IMR-90 (cell line): ENCODE results near the gene IRAK3. TPM values are rescaled to one million over a fixed set of nuclear protein-coding genes. Genes with fewer than 3 reads are reported as not detected.

Experiments
- ATAC-seq: fragments of 200-7000 bp; cut with Tn5 transposase; 2 replicates; pipeline ENCODE4 v1.9.1; 2020; ENCODE audit warnings: low read depth, mild to moderate bottlenecking, moderate library complexity
- BruUV-seq: library from RNA; stranded (reverse); fragments of 400-500 nt; replicated peaks from 2 replicates; lab custom pipeline; 2021; lab: Mats Ljungman, UMichigan
- CTCF ChIA-PET: fragments of 300-600 bp; formaldehyde crosslinking; extraction: SDS; loops from one replicate; lab custom pipeline; 2021; ENCODE audit warnings: antibody characterized with exemption; lab: Yijun Ruan, JAX
- POLR2A ChIA-PET: fragments of 300-600 bp; sonication (Branson Sonifier 250); formaldehyde crosslinking; loops from one replicate; lab custom pipeline; 2022; ENCODE audit warnings: antibody characterized with exemption; ENCODE audit not compliant: unreplicated experiment; lab: Charles Lee
- DNase-seq: peaks from one replicate; pipeline ENCODE4 v3.0.0; 2013
- H2AFZ ChIP-seq: replicated peaks from 2 replicates; pipeline ENCODE3; 2013; ENCODE audit warnings: low read length, mild to moderate bottlenecking; ENCODE audit not compliant: poor library complexity
- H2AK5ac ChIP-seq: 2 replicates; pipeline ENCODE4 v1.6.1; 2013; ENCODE audit warnings: low read depth, low read length, inconsistent platforms
- H2AK9ac ChIP-seq: replicated peaks from 2 replicates; pipeline ENCODE3; 2013; ENCODE audit warnings: mild to moderate bottlenecking, low read depth, low read length, moderate library complexity; ENCODE audit not compliant: poor library complexity
- H2BK120ac ChIP-seq: 2 replicates; pipeline ENCODE4 v1.6.1; 2013; ENCODE audit warnings: low read depth, low read length, inconsistent platforms
- H2BK15ac ChIP-seq: 3 replicates; pipeline ENCODE4 v1.6.1; 2013; ENCODE audit warnings: low read depth, low read length, inconsistent platforms
- H2BK20ac ChIP-seq: 2 replicates; pipeline ENCODE4 v1.6.1; 2013; ENCODE audit warnings: low read depth, mild to moderate bottlenecking, inconsistent platforms, low read length, moderate library complexity
- H2BK5ac ChIP-seq: 2 replicates; pipeline ENCODE4 v1.6.1; 2013; ENCODE audit warnings: mild to moderate bottlenecking, low read depth, low read length, inconsistent platforms; ENCODE audit not compliant: poor library complexity, severe bottlenecking
- H3K14ac ChIP-seq: replicated peaks from 2 replicates; pipeline ENCODE4 v1.6.1; 2013; ENCODE audit warnings: low read depth, low read length, inconsistent platforms
- H3K18ac ChIP-seq: 2 replicates; pipeline ENCODE4 v1.6.1; 2013; ENCODE audit warnings: low read depth, low read length, control low read depth
- H3K23ac ChIP-seq: 2 replicates; pipeline ENCODE4 v1.6.1; 2013; ENCODE audit warnings: low read depth, low read length, inconsistent platforms
- H3K27ac ChIP-seq: 2 replicates; pipeline ENCODE4 v1.5.1; 2013; ENCODE audit warnings: mild to moderate bottlenecking, control low read depth, low read length; ENCODE audit not compliant: insufficient read depth
- H3K27me3 ChIP-seq: 2 replicates; pipeline ENCODE4 v1.6.1; 2013; ENCODE audit warnings: low read length; ENCODE audit not compliant: control insufficient read depth, insufficient read depth
- H3K36me3 ChIP-seq: 2 replicates; pipeline ENCODE4 v1.6.1; 2013; ENCODE audit warnings: low read length, mixed read lengths; ENCODE audit not compliant: control insufficient read depth, insufficient read depth
- H3K4ac ChIP-seq: 2 replicates; pipeline ENCODE4 v1.6.1; 2013; ENCODE audit warnings: low read depth, low read length, inconsistent platforms
- H3K4me1 ChIP-seq: 2 replicates; pipeline ENCODE4 v1.6.1; 2013; ENCODE audit warnings: low read length, mixed read lengths; ENCODE audit not compliant: control insufficient read depth, insufficient read depth
- H3K4me2 ChIP-seq: 2 replicates; pipeline ENCODE4 v1.6.1; 2013; ENCODE audit warnings: low read depth, mild to moderate bottlenecking, control low read depth, low read length, moderate library complexity
- H3K4me3 ChIP-seq: 2 replicates; pipeline ENCODE4 v1.5.1; 2013; ENCODE audit warnings: low read depth, mild to moderate bottlenecking, control low read depth, low read length, moderate library complexity; ENCODE audit not compliant: insufficient read depth
- H3K56ac ChIP-seq: 2 replicates; pipeline ENCODE4 v1.6.1; 2013; ENCODE audit warnings: low read length, inconsistent platforms; ENCODE audit not compliant: insufficient read depth; ENCODE audit errors: extremely low read depth
- H3K79me1 ChIP-seq, 2 experiments: 2 replicates each; pipeline ENCODE4 v1.6.1; 2013; ENCODE audit warnings: low read length in 2 of 2, inconsistent platforms in 1 of 2, low read depth in 1 of 2
- H3K9ac ChIP-seq: 2 replicates; pipeline ENCODE4 v1.6.1; 2013; ENCODE audit warnings: low read depth, low read length, control low read depth
- H3K9me1 ChIP-seq: 2 replicates; pipeline ENCODE4 v1.6.1; 2013; ENCODE audit warnings: low read length, inconsistent platforms; ENCODE audit not compliant: insufficient read depth
- H3K9me3 ChIP-seq: 2 replicates; pipeline ENCODE4 v1.6.1; 2013; ENCODE audit warnings: low read length; ENCODE audit not compliant: control insufficient read depth, insufficient read depth
- H4K20me1 ChIP-seq: 2 replicates; pipeline ENCODE4 v1.6.1; 2013; ENCODE audit warnings: low read length, inconsistent platforms; ENCODE audit not compliant: insufficient read depth
- H4K5ac ChIP-seq: 2 replicates; pipeline ENCODE4 v1.6.1; 2013; ENCODE audit warnings: mild to moderate bottlenecking, low read depth, low read length, control low read depth
- H4K8ac ChIP-seq, 2 experiments: 2 replicates each; pipeline ENCODE4 v1.6.1; 2013; ENCODE audit warnings: low read depth in 2 of 2, low read length in 2 of 2, control low read depth in 1 of 2, inconsistent platforms in 1 of 2
- H4K91ac ChIP-seq: 2 replicates; pipeline ENCODE4 v1.6.1; 2013; ENCODE audit warnings: low read depth, low read length, inconsistent platforms; ENCODE audit not compliant: insufficient read depth
- CEBPB ChIP-seq: IDR thresholded peaks from 2 replicates; pipeline ENCODE4 v1.6.1; 2012; ENCODE audit warnings: low read depth, low read length, improper control_type of control experiment
- CTCF ChIP-seq: conservative IDR thresholded peaks from 2 replicates; pipeline ENCODE4 v1.5.1; 2012; ENCODE audit warnings: mild to moderate bottlenecking, low read depth, low read length, improper control_type of control experiment
- FOS ChIP-seq: fragments of 150-350 bp; IDR thresholded peaks from 2 replicates; pipeline ENCODE4 v1.6.1; 2016; ENCODE audit warnings: low read depth, low read length
- MAZ ChIP-seq: IDR thresholded peaks from 2 replicates; pipeline ENCODE4 v1.6.1; 2012; ENCODE audit warnings: low read depth, mild to moderate bottlenecking, low read length, improper control_type of control experiment, moderate library complexity, borderline replicate concordance
- MXI1 ChIP-seq: IDR thresholded peaks from 2 replicates; pipeline ENCODE4 v1.6.1; 2012; ENCODE audit warnings: low read depth, mild to moderate bottlenecking, low read length, moderate library complexity, borderline replicate concordance
- POLR2A ChIP-seq: IDR thresholded peaks from 2 replicates; pipeline ENCODE4 v1.6.1; 2012; ENCODE audit warnings: mild to moderate bottlenecking, low read depth, low read length
- RAD21 ChIP-seq: IDR thresholded peaks from 2 replicates; pipeline ENCODE4 v1.6.1; 2012; ENCODE audit warnings: low read length, improper control_type of control experiment
- SMC3 ChIP-seq: fragments of 150-350 bp; IDR thresholded peaks from 2 replicates; pipeline ENCODE4 v1.6.1; 2016; ENCODE audit warnings: low read depth, mild to moderate bottlenecking, antibody characterized with exemption, low read length, moderate library complexity
- WGBS, 2 experiments: methylation state at CpG; one replicate each; pipeline versions ENCODE4 v1.1.5 to v1.1.7; 2013; ENCODE audit warnings: missing lambda C conversion rate in 2 of 2; ENCODE audit not compliant: insufficient read length in 1 of 2; ENCODE audit errors: extremely low coverage in 2 of 2; 5-methylcytosine and 5-hydroxymethylcytosine counted together
- dilution Hi-C: fragments of 300-500 bp; cut with HindIII; formaldehyde crosslinking; loops from one replicate; pipeline ENCODE4 v1.14.3; 2018; ENCODE audit warnings: low sequenced_read_pairs; ENCODE audit not compliant: unreplicated experiment
- in situ Hi-C: fragments of 300-500 bp; cut with MboI; formaldehyde crosslinking; loops from 3 replicates; pipeline ENCODE4 v1.14.3; 2019; ENCODE audit warnings: low sequenced_read_pairs, inconsistent platforms, mixed read lengths
- intact Hi-C: fragments of 100-400 bp; cut with micrococcal nuclease; formaldehyde crosslinking; loops from 2 replicates; pipeline ENCODE4 v1.10.0; 2022
- polyA plus RNA-seq, 3 experiments: library from polyadenylated mRNA; depleted of rRNA; stranded (reverse); fragments of >200 nt; gene quantifications; 2 replicates each; pipeline ENCODE4 v1.2.3, GENCODE V29; 2012; ENCODE audit warnings: low replicate concordance in 1 of 3
- total RNA-seq: library from RNA; depleted of rRNA; stranded (reverse); fragments of >200 nt; gene quantifications from 2 replicates; pipeline ENCODE4 v1.2.3, GENCODE V29; 2012
- TF ChIP-seq, protein P1 (sequence below): fragments of 150-350 bp; IDR thresholded peaks from 2 replicates; pipeline ENCODE4 v1.6.1; 2017; ENCODE audit warnings: mild to moderate bottlenecking, antibody characterized with exemption, low read length, low read depth

IRAK3 gene
- total and polyA plus RNA-seq, 2 of the 4 experiments (the other 2 are of a cell fraction) = 0.53 to 0.72 TPM

DNA sequence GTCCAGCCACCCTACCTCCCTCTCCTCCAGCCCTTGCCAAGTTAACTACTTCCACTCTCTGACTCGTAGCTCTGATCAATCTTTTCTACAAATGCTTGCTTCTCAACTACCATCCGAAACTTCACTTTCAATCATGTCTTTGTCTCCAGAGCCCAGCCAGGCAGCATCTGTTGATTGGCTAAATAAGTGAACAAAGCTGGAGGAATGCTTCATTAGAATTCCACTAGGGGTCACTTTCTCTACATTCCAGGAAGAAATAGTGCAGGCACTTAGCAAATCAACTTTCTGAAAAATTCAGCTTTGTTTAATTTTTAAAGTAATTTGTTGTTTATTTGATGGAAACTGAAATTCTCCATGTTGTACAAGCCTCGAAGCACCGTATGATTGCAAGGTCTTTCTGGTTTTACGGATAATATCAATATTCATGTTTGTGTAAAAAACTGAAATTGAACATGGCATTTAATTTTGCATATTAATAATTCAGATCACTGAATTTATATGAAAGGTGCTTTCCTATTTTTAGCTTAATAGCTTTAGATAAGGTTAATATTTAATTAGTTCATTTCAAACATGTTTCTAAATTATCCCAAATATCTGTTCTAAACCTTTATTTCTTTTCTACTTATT is 80.9 kb downstream of the IRAK3 start:
- WGBS, 2 experiments = no CpG with 5 or more reads among the region's 5 CpGs
- Histone ChIP-seq H2AFZ (peak overlapping the region; percentile 35), H3K9me3 (no peaks in the 10 kb centered on the region), H3K18ac (no peak overlapping the region), H2BK15ac (no peak overlapping the region), H2BK120ac (no peak overlapping the region), H2BK5ac (no peak overlapping the region), H3K4me2 (peak overlapping the region; percentile 38; the same call in 1 of the 2 replicates), H3K27me3 (peaks cover 15% of the 10 kb centered on the region), H3K56ac (no peak overlapping the region), H3K4me1 (no peaks in the 10 kb centered on the region), H3K4me3 (no peak overlapping the region), H3K27ac (no peak overlapping the region), H4K8ac (no peak overlapping the region), H4K91ac (no peak overlapping the region), H3K9ac (no peak overlapping the region), H3K36me3 (no peaks in the 10 kb centered on the region), H3K4ac (no peak overlapping the region), H4K5ac (no peak overlapping the region), H3K9me1 (no peaks in the 10 kb centered on the region), H2AK9ac (no peak overlapping the region), H2BK20ac (no peak overlapping the region), H3K79me1 (no peaks in the 10 kb centered on the region), H3K14ac (no peak overlapping the region), H2AK5ac (no peak overlapping the region), H4K20me1 (no peaks in the 10 kb centered on the region), H3K23ac (no peak overlapping the region)
- dilution Hi-C loops = no loop called here
- in situ Hi-C loops = loop anchor here (10.0 kb wide), 2 partner anchors 135 to 445 kb away; no protein-coding TSS in a partner anchor
- intact Hi-C loops = loop anchor here (1.0 to 2.0 kb wide), 2 partner anchors 139 to 425 kb away; no protein-coding TSS in a partner anchor
- peak; percentile 62 for DNase-seq
- CTCF ChIA-PET = interaction anchor here (0.5 to 2.3 kb wide), 16 partner anchors 9 to 422 kb away, joined by 3 to 14 read pairs (median 4); partner anchors contain the start of gene HELB
- peak; percentile 92 for ATAC-seq
- TF ChIP-seq MAZ (no peak), CEBPB (no peak), CTCF (peak; percentile 75), MXI1 (no peak), SMC3 (peak; percentile 73), FOS (no peak), POLR2A (no peak), RAD21 (peak; percentile 61)
- TF ChIP-seq, protein P1, sequence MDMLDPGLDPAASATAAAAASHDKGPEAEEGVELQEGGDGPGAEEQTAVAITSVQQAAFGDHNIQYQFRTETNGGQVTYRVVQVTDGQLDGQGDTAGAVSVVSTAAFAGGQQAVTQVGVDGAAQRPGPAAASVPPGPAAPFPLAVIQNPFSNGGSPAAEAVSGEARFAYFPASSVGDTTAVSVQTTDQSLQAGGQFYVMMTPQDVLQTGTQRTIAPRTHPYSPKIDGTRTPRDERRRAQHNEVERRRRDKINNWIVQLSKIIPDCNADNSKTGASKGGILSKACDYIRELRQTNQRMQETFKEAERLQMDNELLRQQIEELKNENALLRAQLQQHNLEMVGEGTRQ = no peak
- POLR2A ChIA-PET = interaction anchor here (0.6 kb wide), 1 partner anchor 179 kb away, joined by 3 read pairs; no protein-coding TSS in a partner anchor
- no TSS peak for BruUV-seq
